Gastrocnemius medialis (tissue), 4 donors: Measurements from ENCODE around the gene TLX2. TPM values are rescaled to one million over a fixed set of nuclear protein-coding genes. Genes with fewer than 3 reads are reported as not detected.

Experiments used
- ATAC-seq, 2 donors: fragments of 150-250 bp; one replicate each; pipeline ENCODE4 v1.9.1; 2016
- DNase-seq, 2 donors: peaks; one replicate each; pipeline ENCODE4 v3.0.0-alpha.2; 2019
- H3K27ac ChIP-seq, 4 donors: fragments of 200-600 bp; sonication (generic); 1 replicate in 1 of 4; 2 replicates in 3 of 4; pipeline ENCODE4 v1.5.1; 2016 to 2018; ENCODE audit warnings: mild to moderate bottlenecking in 2 of 4, moderate library complexity in 1 of 4
- H3K27me3 ChIP-seq, 3 donors: fragments of 200-600 bp; sonication (generic) in 2 of 3; 1 replicate in 1 of 3; 2 replicates in 2 of 3; pipeline versions ENCODE4 v1.5.1 to v1.6.0; 2016 to 2019; ENCODE audit warnings: mild to moderate bottlenecking in 1 of 3, moderate library complexity in 1 of 3
- H3K36me3 ChIP-seq, 2 donors: fragments of 200-600 bp; sonication (generic) in 1 of 2; one replicate each; pipeline ENCODE4 v1.5.1; 2017 to 2018
- H3K4me1 ChIP-seq, 2 donors: fragments of 200-600 bp; sonication (generic) in 1 of 2; one replicate each; pipeline ENCODE4 v1.5.1; 2016 to 2017; ENCODE audit warnings: mild to moderate bottlenecking in 2 of 2
- H3K4me3 ChIP-seq, 4 donors: fragments of 200-600 bp; sonication (generic) in 3 of 4; 1 replicate in 1 of 4; 2 replicates in 3 of 4; pipeline ENCODE4 v1.5.1; 2016 to 2019; ENCODE audit warnings: mild to moderate bottlenecking in 2 of 4
- H3K9me3 ChIP-seq, 3 donors: fragments of 200-600 bp; sonication (generic) in 2 of 3; 1 replicate in 1 of 3; 2 replicates in 2 of 3; pipeline ENCODE4 v1.5.1; 2016 to 2019
- POLR2A ChIP-seq, 2 donors: fragments of 450-650 bp; IDR thresholded peaks; one replicate each; pipeline ENCODE4 v1.6.1; 2017; ENCODE audit warnings: antibody characterized with exemption in 2 of 2, mild to moderate bottlenecking in 2 of 2, moderate library complexity in 2 of 2
- in situ Hi-C, 4 donors: fragments of 200-750 bp; cut with MboI; loops; one replicate each; pipeline versions ENCODE4 v1.15.0 to v1.8.0; 2017; ENCODE audit warnings: low sequenced_read_pairs in 4 of 4
- intact Hi-C: fragments of 100-400 bp; cut with DNase I; formaldehyde crosslinking; loops from one replicate; pipeline ENCODE4 v1.15.1; 2023; ENCODE audit warnings: low total_unique reads
- total RNA-seq, 4 donors: library from RNA; depleted of rRNA; stranded (reverse); fragments of >200 nt; gene quantifications; one replicate each; pipeline versions ENCODE4 v1.1.0 to v1.2.3, GENCODE V29; 2016
- TF ChIP-seq, protein P1 (sequence below), 5 experiments: fragments of 450-650 bp in 3 of 5; fragments of 200-600 bp in 2 of 5; sonication (generic) in 2 of 5; IDR thresholded peaks in 4 of 5; conservative IDR thresholded peaks in 1 of 5; 1 replicate in 4 of 5; 2 replicates in 1 of 5; pipeline ENCODE4 v1.5.1; 2016 to 2019; ENCODE audit warnings: antibody characterized with exemption in 5 of 5, mild to moderate bottlenecking in 3 of 5, moderate library complexity in 3 of 5

Gene TLX2
- total RNA-seq, 4 donors from 2014 or later = not detected

DNA sequence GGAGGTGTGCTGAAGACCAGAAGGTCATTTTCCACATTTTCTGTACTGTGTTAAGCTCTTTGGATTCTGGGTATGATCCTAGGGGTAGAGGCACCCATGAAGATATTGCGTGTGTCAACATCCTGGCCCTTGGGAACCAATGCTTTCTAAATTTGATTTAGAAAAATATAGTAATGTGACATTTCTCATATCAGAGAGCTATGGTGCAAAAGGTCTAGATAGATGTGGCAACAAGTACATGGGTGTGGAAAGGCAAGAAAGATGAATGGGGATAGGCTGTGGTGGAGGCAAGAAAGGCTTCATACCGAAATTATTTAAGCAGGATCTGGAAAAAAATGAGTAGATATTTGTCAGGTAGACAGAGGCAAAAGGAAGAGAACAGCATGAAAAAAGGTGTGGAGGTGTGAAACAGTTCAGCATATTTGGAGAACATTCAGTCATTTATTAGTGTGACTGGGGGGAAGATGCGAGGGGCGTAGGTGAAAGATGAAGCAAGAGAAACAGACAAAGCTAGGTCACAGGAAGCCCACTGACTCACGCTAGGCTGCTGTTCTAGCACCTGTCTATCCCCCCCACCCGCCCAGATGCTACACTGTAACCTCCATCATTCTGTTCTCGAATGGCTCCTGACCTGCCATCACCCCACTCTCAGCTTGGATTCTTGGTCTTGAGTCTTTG, 52.0 kb downstream of the TLX2 start:
- DNase-seq (no peak), ATAC-seq (no peak)
- Histone ChIP-seq H3K27me3 (peaks cover 0 to 6% (median 0%) of the 10 kb centered on the region in 3 donors), H3K4me1 (no peaks in the 10 kb centered on the region), H3K4me3 (no peak overlapping the region), H3K27ac (no peak overlapping the region), H3K9me3 (no peaks in the 10 kb centered on the region), H3K36me3 (no peaks in the 10 kb centered on the region)
- intact Hi-C loops (no loop called here), in situ Hi-C loops (no loop called here)
- TF ChIP-seq, protein P1, sequence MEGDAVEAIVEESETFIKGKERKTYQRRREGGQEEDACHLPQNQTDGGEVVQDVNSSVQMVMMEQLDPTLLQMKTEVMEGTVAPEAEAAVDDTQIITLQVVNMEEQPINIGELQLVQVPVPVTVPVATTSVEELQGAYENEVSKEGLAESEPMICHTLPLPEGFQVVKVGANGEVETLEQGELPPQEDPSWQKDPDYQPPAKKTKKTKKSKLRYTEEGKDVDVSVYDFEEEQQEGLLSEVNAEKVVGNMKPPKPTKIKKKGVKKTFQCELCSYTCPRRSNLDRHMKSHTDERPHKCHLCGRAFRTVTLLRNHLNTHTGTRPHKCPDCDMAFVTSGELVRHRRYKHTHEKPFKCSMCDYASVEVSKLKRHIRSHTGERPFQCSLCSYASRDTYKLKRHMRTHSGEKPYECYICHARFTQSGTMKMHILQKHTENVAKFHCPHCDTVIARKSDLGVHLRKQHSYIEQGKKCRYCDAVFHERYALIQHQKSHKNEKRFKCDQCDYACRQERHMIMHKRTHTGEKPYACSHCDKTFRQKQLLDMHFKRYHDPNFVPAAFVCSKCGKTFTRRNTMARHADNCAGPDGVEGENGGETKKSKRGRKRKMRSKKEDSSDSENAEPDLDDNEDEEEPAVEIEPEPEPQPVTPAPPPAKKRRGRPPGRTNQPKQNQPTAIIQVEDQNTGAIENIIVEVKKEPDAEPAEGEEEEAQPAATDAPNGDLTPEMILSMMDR (IDR thresholded peaks at IDR 0.05 in 4 of 5, conservative IDR thresholded peaks at IDR 0.05 in 1 of 5) = no peak
- no peak for TF ChIP-seq POLR2A (IDR thresholded peaks at IDR 0.05)

DNA sequence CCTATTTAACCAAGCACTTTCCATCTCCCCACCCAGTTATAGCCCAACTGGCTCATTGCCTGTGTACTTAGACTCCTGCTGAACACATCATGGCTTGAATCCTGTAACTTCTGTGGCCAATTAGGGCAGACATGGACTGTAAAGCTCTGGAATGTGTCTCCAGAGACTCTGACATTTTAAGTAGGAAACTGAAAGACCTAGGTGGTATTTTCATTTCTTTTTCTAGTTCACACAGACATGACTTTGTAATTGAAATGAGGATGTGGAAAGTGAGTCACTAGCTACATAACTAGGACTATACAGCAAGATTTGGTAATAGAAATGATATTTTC, 52.5 kb downstream of the TLX2 start:
- intact Hi-C loops = no loop called here
- H3K4me1 ChIP-seq = no peaks in the 10 kb centered on the region
- H3K36me3 ChIP-seq = no peaks in the 10 kb centered on the region
- H3K4me3 ChIP-seq = no peak overlapping the region
- DNase-seq = no peak
- H3K27me3 ChIP-seq = peaks cover 0 to 4% (median 0%) of the 10 kb centered on the region in 3 donors
- no peaks in the 10 kb centered on the region for H3K9me3 ChIP-seq
- no peak overlapping the region for H3K27ac ChIP-seq
- no peak for ATAC-seq
- in situ Hi-C loops = no loop called here
- no peak for TF ChIP-seq POLR2A (IDR thresholded peaks at IDR 0.05)
- TF ChIP-seq, protein P1 (IDR thresholded peaks at IDR 0.05 in 4 of 5, conservative IDR thresholded peaks at IDR 0.05 in 1 of 5) = no peak

Other genes starting within 250 kb of the TLX2 start
- 1 to 10 TPM in 1 of 4 donors, under 1 TPM in 3; 0.24 to 3.8 (median 0.59) TPM for gene SLC4A5, start 171.0 kb upstream of the TLX2 start, total RNA-seq
- 100 to 1,000 TPM in 2 of 4 donors, 10 to 100 TPM in 2; 89.8 to 127 (median 103) TPM for gene DCTN1, start 134.1 kb upstream of the TLX2 start, total RNA-seq
- gene C2orf81, start 92.8 kb upstream of the TLX2 start, total RNA-seq = under 1 TPM in 1 of 4 donors, not detected in 3; 0.24 TPM
- gene WDR54, start 92.7 kb upstream of the TLX2 start, total RNA-seq = 1 to 10 TPM in 2 of 4 donors, under 1 TPM in 2; 0.51 to 2.1 (median 1.4) TPM
- gene RTKN, start 72.5 kb upstream of the TLX2 start, total RNA-seq = 10 to 100 TPM in 1 of 4 donors, 1 to 10 TPM in 3; 2.2 to 17.6 (median 5.9) TPM
- 10 to 100 TPM; 14.5 to 51.9 (median 41.1) TPM for gene INO80B, start 59.4 kb upstream of the TLX2 start, total RNA-seq
- 10 to 100 TPM; 10.7 to 17.5 (median 16.5) TPM for gene WBP1, start 56.0 kb upstream of the TLX2 start, total RNA-seq
- 10 to 100 TPM; 27.2 to 33.9 (median 31.7) TPM for gene MOGS, start 49.1 kb upstream of the TLX2 start, total RNA-seq
- gene MRPL53, start 41.8 kb upstream of the TLX2 start, total RNA-seq = 10 to 100 TPM; 26.5 to 48.7 (median 41.5) TPM
- gene CCDC142, start 31.5 kb upstream of the TLX2 start, total RNA-seq = 1 to 10 TPM; 5.5 to 7.3 (median 6.0) TPM
- gene TTC31, start 31.4 kb upstream of the TLX2 start, total RNA-seq = 1 to 10 TPM; 6.1 to 9.6 (median 7.7) TPM
- gene LBX2, start 14.8 kb upstream of the TLX2 start, total RNA-seq = under 1 TPM in 1 of 4 donors, not detected in 3; 0.59 TPM
- 10 to 100 TPM; 14.2 to 23.6 (median 20.0) TPM for gene PCGF1, start 6.8 kb upstream of the TLX2 start, total RNA-seq
- under 1 TPM in 1 of 4 donors, not detected in 3; 0.24 TPM for gene DQX1, start 11.8 kb downstream of the TLX2 start, total RNA-seq
- 100 to 1,000 TPM; 112 to 148 (median 115) TPM for gene AUP1, start 15.3 kb downstream of the TLX2 start, total RNA-seq
- 10 to 100 TPM; 24.2 to 38.5 (median 29.4) TPM for gene HTRA2, start 15.5 kb downstream of the TLX2 start, total RNA-seq
- gene LOXL3, start 39.5 kb downstream of the TLX2 start, total RNA-seq = 1 to 10 TPM in 1 of 4 donors, under 1 TPM in 3; 0.65 to 1.3 (median 0.95) TPM
- 1 to 10 TPM in 3 of 4 donors, under 1 TPM in 1; 0.51 to 4.1 (median 2.7) TPM for gene DOK1, start 40.3 kb downstream of the TLX2 start, total RNA-seq
- gene M1AP, start 133.9 kb downstream of the TLX2 start, total RNA-seq = under 1 TPM in 1 of 4 donors, not detected in 3; 0.20 TPM
- 1 to 10 TPM in 3 of 4 donors, under 1 TPM in 1; 0.97 to 1.6 (median 1.4) TPM for gene SEMA4F, start 139.8 kb downstream of the TLX2 start, total RNA-seq